ENCODE data around the gene HADHB.

- TF ChIP-seq CTCF (IDR thresholded peaks at IDR 0.05) (no peak), ZFX (IDR thresholded peaks at IDR 0.05; ENCODE audit: borderline replicate concordance) (no peak)
Measured at GRCh38 chr2:26238311-26238958, 6.3 kb upstream of the HADHB start.
